Nucleus accumbens (tissue), 56 donors: ENCODE measurements around the gene HIBADH.
"Not testable (repeated sequence)": the region's sequence is repeated elsewhere in the genome, so short reads cannot be mapped to it uniquely, and the experiment has no call there.

Source experiments
- DNase-seq, 56 donors: peaks; one replicate each; lab custom pipeline; 2025; lab: John Stamatoyannopoulos, UW

The HIBADH gene

GRCh38 chr7:27639851-27640250 is 22.8 kb downstream of the HIBADH start:
- DNase-seq, result no peak

GRCh38 chr7:27639048-27639447 is 23.6 kb downstream of the HIBADH start:
- DNase-seq, result not testable (repeated sequence)

- DNase-seq, result no peak
Observed at GRCh38 chr7:27636326-27637006, 26.2 kb downstream of the HIBADH start.

- no peak for DNase-seq
Observed at GRCh38 chr7:27635728-27636127, 27.0 kb downstream of the HIBADH start.

- peak in 1 of 56 donors; percentile 9 for DNase-seq
Observed at GRCh38 chr7:27634671-27635493, 27.8 kb downstream of the HIBADH start.

GRCh38 chr7:27633062-27633461 is 29.6 kb downstream of the HIBADH start:
- no peak for DNase-seq

- no peak for DNase-seq
Observed at GRCh38 chr7:27631391-27631790, 31.3 kb downstream of the HIBADH start.

- no peak for DNase-seq
Observed at GRCh38 chr7:27627146-27627545, 35.5 kb downstream of the HIBADH start.

GRCh38 chr7:27619492-27619891 is 43.2 kb downstream of the HIBADH start:
- no peak for DNase-seq

GRCh38 chr7:27617651-27618381 is 44.9 kb downstream of the HIBADH start:
- DNase-seq, result no peak

- no peak for DNase-seq
Observed at GRCh38 chr7:27616914-27617548, 45.7 kb downstream of the HIBADH start.

- no peak for DNase-seq
Observed at GRCh38 chr7:27616186-27616491, 46.5 kb downstream of the HIBADH start.

- DNase-seq, result no peak
Observed at GRCh38 chr7:27615420-27616185, 47.1 kb downstream of the HIBADH start.

GRCh38 chr7:27614095-27614494 is 48.6 kb downstream of the HIBADH start:
- DNase-seq, result no peak

- no peak for DNase-seq
Observed at GRCh38 chr7:27611059-27611458, 51.6 kb downstream of the HIBADH start.

- DNase-seq, result no peak
Observed at GRCh38 chr7:27608776-27609495, 53.7 kb downstream of the HIBADH start.

GRCh38 chr7:27607210-27607606 is 55.5 kb downstream of the HIBADH start:
- no peak for DNase-seq

GRCh38 chr7:27606270-27607209 is 56.1 kb downstream of the HIBADH start:
- DNase-seq, result no peak
